Lower leg skin (tissue), 3 donors: ENCODE results near the gene APBA3.

Source experiments
- POLR2A ChIP-seq, 2 donors: fragments of 450-650 bp; IDR thresholded peaks; one replicate each; pipeline ENCODE4 v1.6.1; 2016 to 2017; ENCODE audit warnings: antibody characterized with exemption in 2 of 2, mild to moderate bottlenecking in 1 of 2, moderate library complexity in 1 of 2
- TF ChIP-seq, protein P1 (sequence below), 3 donors: fragments of 450-650 bp; IDR thresholded peaks; one replicate each; pipeline ENCODE4 v1.5.1; 2016; ENCODE audit warnings: antibody characterized with exemption in 3 of 3, mild to moderate bottlenecking in 3 of 3, moderate library complexity in 2 of 3

DNA sequence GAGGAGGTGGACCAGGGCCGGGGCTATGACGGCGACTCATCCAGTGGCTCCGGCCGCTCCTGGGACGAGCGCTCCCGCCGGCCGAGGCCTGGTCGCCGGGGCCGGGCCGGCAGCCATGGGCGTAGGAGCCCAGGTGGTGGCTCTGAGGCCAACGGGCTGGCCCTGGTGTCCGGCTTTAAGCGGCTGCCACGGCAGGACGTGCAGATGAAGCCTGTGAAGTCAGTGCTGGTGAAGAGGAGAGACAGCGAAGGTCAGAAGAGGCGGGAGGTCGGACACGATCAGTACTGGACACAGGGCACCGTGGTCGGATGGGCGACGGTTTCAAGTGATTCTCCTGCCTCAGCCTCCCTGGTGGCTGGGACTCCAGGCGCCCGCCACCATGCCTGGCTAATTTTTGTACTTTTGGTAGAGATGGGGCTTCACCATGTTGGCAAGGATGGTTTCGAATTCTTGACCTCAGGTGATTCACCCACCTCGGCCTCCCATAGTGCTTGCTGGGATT, 31.0 kb downstream of the APBA3 start:
- TF ChIP-seq, protein P1, sequence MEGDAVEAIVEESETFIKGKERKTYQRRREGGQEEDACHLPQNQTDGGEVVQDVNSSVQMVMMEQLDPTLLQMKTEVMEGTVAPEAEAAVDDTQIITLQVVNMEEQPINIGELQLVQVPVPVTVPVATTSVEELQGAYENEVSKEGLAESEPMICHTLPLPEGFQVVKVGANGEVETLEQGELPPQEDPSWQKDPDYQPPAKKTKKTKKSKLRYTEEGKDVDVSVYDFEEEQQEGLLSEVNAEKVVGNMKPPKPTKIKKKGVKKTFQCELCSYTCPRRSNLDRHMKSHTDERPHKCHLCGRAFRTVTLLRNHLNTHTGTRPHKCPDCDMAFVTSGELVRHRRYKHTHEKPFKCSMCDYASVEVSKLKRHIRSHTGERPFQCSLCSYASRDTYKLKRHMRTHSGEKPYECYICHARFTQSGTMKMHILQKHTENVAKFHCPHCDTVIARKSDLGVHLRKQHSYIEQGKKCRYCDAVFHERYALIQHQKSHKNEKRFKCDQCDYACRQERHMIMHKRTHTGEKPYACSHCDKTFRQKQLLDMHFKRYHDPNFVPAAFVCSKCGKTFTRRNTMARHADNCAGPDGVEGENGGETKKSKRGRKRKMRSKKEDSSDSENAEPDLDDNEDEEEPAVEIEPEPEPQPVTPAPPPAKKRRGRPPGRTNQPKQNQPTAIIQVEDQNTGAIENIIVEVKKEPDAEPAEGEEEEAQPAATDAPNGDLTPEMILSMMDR (IDR thresholded peaks at IDR 0.05) = no peak
- TF ChIP-seq POLR2A (IDR thresholded peaks at IDR 0.05) = no peak
